ENCODE data around the gene CHD9NB.
"Not testable (repeated sequence)": the region's sequence is repeated elsewhere in the genome, so short reads cannot be mapped to it uniquely, and the experiment has no call there.

CHD9NB gene

GRCh38 chr16:53078765-53079485 is 26.2 kb upstream of the CHD9NB start:
- Histone ChIP-seq H3K27me3 (ENCODE audit: low read depth, low read length) (no peaks in the 10 kb centered on the region), H3K36me3 (replicated peaks; ENCODE audit: low read depth, low read length) (peaks cover 13% of the 10 kb centered on the region), H3K27ac (ENCODE audit: low read length) (no peak overlapping the region), H3K4me2 (ENCODE audit: low read length) (no peak overlapping the region), H2AFZ (ENCODE audit: low read depth, low read length) (no peak overlapping the region), H3K79me2 (ENCODE audit: low read length) (peaks cover 62% of the 10 kb centered on the region), H3K4me3 (ENCODE audit: low read length) (no peak overlapping the region), H3K9ac (ENCODE audit: low read length) (no peak overlapping the region), H4K20me1 (ENCODE audit: insufficient read depth, low read length) (no peaks in the 10 kb centered on the region), H3K4me1 (ENCODE audit: low read length) (no peaks in the 10 kb centered on the region), H3K9me3 (ENCODE audit: insufficient read depth, low read length) (no peaks in the 10 kb centered on the region)
- no peak for TF ChIP-seq CTCF (IDR thresholded peaks at IDR 0.05; ENCODE audit: low read depth, low read length)
- TF ChIP-seq EZH2phosphoT487 (IDR thresholded peaks at IDR 0.05; ENCODE audit: low read depth) = no peak

DNA sequence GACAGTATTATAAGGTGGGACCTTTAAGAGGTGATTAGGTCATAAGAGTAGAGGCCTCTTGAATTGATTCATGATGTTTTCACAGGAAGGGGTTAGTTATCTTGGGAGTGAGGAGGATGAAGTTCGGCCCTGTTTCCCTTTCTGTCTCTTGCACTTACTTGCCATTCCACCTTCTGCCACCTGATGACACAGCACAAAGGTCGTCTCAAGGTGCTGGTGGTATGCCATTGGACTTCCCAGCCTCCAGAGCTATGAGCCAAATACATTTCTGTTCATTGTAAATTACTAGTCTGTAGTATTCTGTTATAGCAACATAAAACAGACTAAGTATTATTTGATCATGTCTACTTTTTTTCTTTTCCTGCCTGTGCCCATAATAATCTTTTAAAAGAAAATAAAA is 25.6 kb upstream of the CHD9NB start:
- H3K79me2 ChIP-seq (ENCODE audit: low read length) = peaks cover 67% of the 10 kb centered on the region
- H3K4me2 ChIP-seq (ENCODE audit: low read length) = no peak overlapping the region
- TF ChIP-seq EZH2phosphoT487 (IDR thresholded peaks at IDR 0.05; ENCODE audit: low read depth) (no peak), CTCF (IDR thresholded peaks at IDR 0.05; ENCODE audit: low read depth, low read length) (no peak)
- H2AFZ ChIP-seq (ENCODE audit: low read depth, low read length) = no peak overlapping the region
- H3K4me3 ChIP-seq (ENCODE audit: low read length) = no peak overlapping the region
- no peak overlapping the region for H3K9ac ChIP-seq (ENCODE audit: low read length)
- no peaks in the 10 kb centered on the region for H4K20me1 ChIP-seq (ENCODE audit: insufficient read depth, low read length)
- H3K9me3 ChIP-seq (ENCODE audit: insufficient read depth, low read length) = 0 out of 2 replicates have a peak, but pooled peaks cover 2% of the 10 kb centered on the region
- peaks cover 16% of the 10 kb centered on the region for H3K36me3 ChIP-seq (replicated peaks; ENCODE audit: low read depth, low read length)
- H3K27me3 ChIP-seq (ENCODE audit: low read depth, low read length) = no peaks in the 10 kb centered on the region
- no peak overlapping the region for H3K27ac ChIP-seq (ENCODE audit: low read length)
- no peaks in the 10 kb centered on the region for H3K4me1 ChIP-seq (ENCODE audit: low read length)

DNA sequence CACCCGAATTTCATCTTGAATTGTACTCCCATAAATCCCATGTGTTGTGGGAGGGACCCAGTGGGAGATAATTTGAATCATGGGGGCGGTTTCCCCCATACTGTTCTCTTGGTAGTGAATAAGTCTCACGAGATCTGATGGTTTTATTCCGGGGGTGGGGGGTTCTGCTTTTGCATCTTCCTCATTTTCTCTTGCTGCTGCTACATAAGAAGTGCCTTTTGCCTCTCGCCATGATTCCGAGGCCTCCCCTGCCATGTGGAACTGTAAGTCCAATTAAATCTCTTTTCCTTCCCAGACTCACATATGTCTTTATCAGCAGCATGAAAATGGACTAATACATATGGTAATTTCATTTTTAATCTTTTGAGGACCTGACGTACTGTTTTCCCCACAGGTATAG is 22.8 kb upstream of the CHD9NB start:
- H4K20me1 ChIP-seq (ENCODE audit: insufficient read depth, low read length); H3K27ac ChIP-seq (ENCODE audit: low read length); H3K4me2 ChIP-seq (ENCODE audit: low read length); H3K4me1 ChIP-seq (ENCODE audit: low read length); H3K27me3 ChIP-seq (ENCODE audit: low read depth, low read length); H3K4me3 ChIP-seq (ENCODE audit: low read length); H2AFZ ChIP-seq (ENCODE audit: low read depth, low read length); H3K9ac ChIP-seq (ENCODE audit: low read length); H3K9me3 ChIP-seq (ENCODE audit: insufficient read depth, low read length): not testable (repeated sequence)
- peaks cover 20% of the 10 kb centered on the region for H3K36me3 ChIP-seq (replicated peaks; ENCODE audit: low read depth, low read length)
- H3K79me2 ChIP-seq (ENCODE audit: low read length) = peaks cover 68% of the 10 kb centered on the region

- not testable (repeated sequence) for H3K4me1 ChIP-seq (ENCODE audit: low read length); H3K9me3 ChIP-seq (ENCODE audit: insufficient read depth, low read length); H4K20me1 ChIP-seq (ENCODE audit: insufficient read depth, low read length); H3K9ac ChIP-seq (ENCODE audit: low read length); H3K27ac ChIP-seq (ENCODE audit: low read length); H3K4me2 ChIP-seq (ENCODE audit: low read length); H2AFZ ChIP-seq (ENCODE audit: low read depth, low read length); H3K27me3 ChIP-seq (ENCODE audit: low read depth, low read length); H3K4me3 ChIP-seq (ENCODE audit: low read length)
- peaks cover 25% of the 10 kb centered on the region for H3K36me3 ChIP-seq (replicated peaks; ENCODE audit: low read depth, low read length)
- peaks cover 68% of the 10 kb centered on the region for H3K79me2 ChIP-seq (ENCODE audit: low read length)
These were observed 21.6 kb upstream of the CHD9NB start for GRCh38 chr16:53074296-53074695.

- Histone ChIP-seq H3K4me3 (ENCODE audit: low read length) (no peak overlapping the region), H3K27ac (ENCODE audit: low read length) (no peak overlapping the region), H3K4me1 (ENCODE audit: low read length) (peaks cover 7% of the 10 kb centered on the region), H3K4me2 (ENCODE audit: low read length) (no peak overlapping the region), H3K9me3 (ENCODE audit: insufficient read depth, low read length) (0 out of 2 replicates have a peak, but pooled peaks cover 5% of the 10 kb centered on the region), H4K20me1 (ENCODE audit: insufficient read depth, low read length) (no peaks in the 10 kb centered on the region), H3K27me3 (ENCODE audit: low read depth, low read length) (no peaks in the 10 kb centered on the region), H2AFZ (ENCODE audit: low read depth, low read length) (no peak overlapping the region), H3K9ac (ENCODE audit: low read length) (no peak overlapping the region), H3K36me3 (replicated peaks; ENCODE audit: low read depth, low read length) (peaks cover 30% of the 10 kb centered on the region), H3K79me2 (ENCODE audit: low read length) (peaks cover 70% of the 10 kb centered on the region)
- TF ChIP-seq EZH2phosphoT487 (IDR thresholded peaks at IDR 0.05; ENCODE audit: low read depth) = no peak
- TF ChIP-seq CTCF (IDR thresholded peaks at IDR 0.05; ENCODE audit: low read depth, low read length) = no peak
These were observed 20.3 kb upstream of the CHD9NB start for GRCh38 chr16:53073022-53073421.

All from OCI-LY3 (cell line).